ENCODE measurements around the gene JARID2.

DNA sequence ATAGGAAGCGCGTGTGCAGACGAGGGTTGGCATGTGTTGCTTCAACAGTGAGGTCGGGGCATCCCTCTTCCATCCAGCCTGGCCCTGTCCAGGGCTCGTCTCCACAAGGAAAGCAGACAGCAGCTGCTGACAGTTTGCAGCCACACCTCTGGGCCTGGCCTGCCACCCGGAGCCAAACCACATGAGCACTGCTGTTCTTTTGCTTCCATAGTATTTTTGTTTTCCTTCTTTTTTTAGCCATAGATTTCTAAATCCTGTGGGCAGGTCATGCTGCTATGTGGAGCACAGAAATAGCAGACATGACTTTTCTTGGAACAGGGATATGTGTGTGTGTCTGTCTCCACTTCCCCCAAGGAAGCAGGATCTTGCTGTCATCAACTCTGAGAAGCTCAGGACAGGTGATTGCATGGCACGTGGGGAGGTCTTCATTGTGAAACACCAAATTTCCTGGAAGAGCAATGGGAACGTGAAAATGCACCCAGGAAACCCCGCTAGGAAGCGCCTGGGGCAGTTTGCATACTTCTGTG lies 249.6 kb downstream of the JARID2 start:
- TF ChIP-seq, protein P1, sequence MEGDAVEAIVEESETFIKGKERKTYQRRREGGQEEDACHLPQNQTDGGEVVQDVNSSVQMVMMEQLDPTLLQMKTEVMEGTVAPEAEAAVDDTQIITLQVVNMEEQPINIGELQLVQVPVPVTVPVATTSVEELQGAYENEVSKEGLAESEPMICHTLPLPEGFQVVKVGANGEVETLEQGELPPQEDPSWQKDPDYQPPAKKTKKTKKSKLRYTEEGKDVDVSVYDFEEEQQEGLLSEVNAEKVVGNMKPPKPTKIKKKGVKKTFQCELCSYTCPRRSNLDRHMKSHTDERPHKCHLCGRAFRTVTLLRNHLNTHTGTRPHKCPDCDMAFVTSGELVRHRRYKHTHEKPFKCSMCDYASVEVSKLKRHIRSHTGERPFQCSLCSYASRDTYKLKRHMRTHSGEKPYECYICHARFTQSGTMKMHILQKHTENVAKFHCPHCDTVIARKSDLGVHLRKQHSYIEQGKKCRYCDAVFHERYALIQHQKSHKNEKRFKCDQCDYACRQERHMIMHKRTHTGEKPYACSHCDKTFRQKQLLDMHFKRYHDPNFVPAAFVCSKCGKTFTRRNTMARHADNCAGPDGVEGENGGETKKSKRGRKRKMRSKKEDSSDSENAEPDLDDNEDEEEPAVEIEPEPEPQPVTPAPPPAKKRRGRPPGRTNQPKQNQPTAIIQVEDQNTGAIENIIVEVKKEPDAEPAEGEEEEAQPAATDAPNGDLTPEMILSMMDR (IDR thresholded peaks at IDR 0.05): no peak
- TF ChIP-seq POLR2A (IDR thresholded peaks at IDR 0.05): no peak
- TF ChIP-seq POLR2AphosphoS5 (IDR thresholded peaks at IDR 0.05): no peak
- no peak for TF ChIP-seq EP300 (IDR thresholded peaks at IDR 0.05)

Measured in suprapubic skin (tissue), 4 donors.